Activated CD4-positive, alpha-beta T cell treated with anti-CD3 and anti-CD28 coated beads for 36 hours (primary cell): ENCODE data around the gene PCCA. TPM values are rescaled to one million over a fixed set of nuclear protein-coding genes. Genes with fewer than 3 reads are reported as not detected.

Experiments used
- ATAC-seq: fragments of 200-7000 bp; cut with Tn5 transposase; one replicate; pipeline ENCODE4 v1.10.0; 2021; ENCODE audit warnings: mild to moderate bottlenecking, moderate library complexity
- CTCF ChIA-PET: fragments of 350-600 bp; sonication (Branson Sonifier 250); formaldehyde crosslinking; loops from one replicate; lab custom pipeline; 2021; ENCODE audit warnings: antibody characterized with exemption; lab: Charles Lee
- POLR2A ChIA-PET: fragments of 350-600 bp; sonication (Branson Sonifier 250); formaldehyde crosslinking; loops from one replicate; lab custom pipeline; 2021; ENCODE audit warnings: antibody characterized with exemption, inconsistent platforms; lab: Charles Lee
- DNase-seq: peaks from one replicate; pipeline ENCODE4 v3.0.0-alpha.2; 2020
- H3K27ac Mint-ChIP-seq: one replicate; pipeline ENCODE4 v1.8.0; 2021; ENCODE audit warnings: mixed read lengths
- H3K27me3 Mint-ChIP-seq: one replicate; pipeline ENCODE4 v1.8.0; 2021; ENCODE audit warnings: mixed read lengths
- H3K36me3 Mint-ChIP-seq: one replicate; pipeline ENCODE4 v1.8.0; 2021; ENCODE audit warnings: low read depth, mixed read lengths
- H3K4me1 Mint-ChIP-seq: one replicate; pipeline ENCODE4 v1.8.0; 2021; ENCODE audit warnings: mixed read lengths
- H3K4me3 Mint-ChIP-seq: one replicate; pipeline ENCODE4 v1.8.0; 2021; ENCODE audit warnings: mild to moderate bottlenecking, moderate library complexity, mixed read lengths
- H3K9me3 Mint-ChIP-seq: one replicate; pipeline ENCODE4 v1.8.0; 2021; ENCODE audit warnings: low read depth, mixed read lengths
- intact Hi-C, 2 experiments: fragments of 100-400 bp; cut with DNase I in 1 of 2; cut with micrococcal nuclease in 1 of 2; formaldehyde crosslinking; loops; one replicate each; pipeline versions ENCODE4 v1.14.2 to v1.15.1; 2022 to 2024; cut with DNase I, micrococcal nuclease
- total RNA-seq, 2 experiments: library from RNA; stranded (reverse); gene quantifications; one replicate each; pipeline ENCODE4 v1.2.3, GENCODE V29; 2021

The PCCA gene
- total RNA-seq, 2 experiments from 2014 or later, result 5.8 to 7.3 TPM

- CTCF ChIA-PET, result interaction anchor here (0.6 to 1.5 kb wide), 2 partner anchors 23 to 45 kb away, joined by 3 read pairs; no protein-coding TSS in a partner anchor
- H3K27ac Mint-ChIP-seq, result no peak overlapping the region
- DNase-seq (no peak), ATAC-seq (no peak)
- POLR2A ChIA-PET, result no interaction called here
- no peak overlapping the region for H3K4me3 Mint-ChIP-seq
- H3K36me3 Mint-ChIP-seq, result no peaks in the 10 kb centered on the region
- intact Hi-C loops, result no loop called here
- no peaks in the 10 kb centered on the region for H3K27me3 Mint-ChIP-seq
- peaks cover 2% of the 10 kb centered on the region for H3K9me3 Mint-ChIP-seq
- no peaks in the 10 kb centered on the region for H3K4me1 Mint-ChIP-seq
These were observed 259.1 kb downstream of the PCCA start for GRCh38 chr13:100347968-100348367.

- Mint-ChIP-seq H3K36me3 (no peaks in the 10 kb centered on the region), H3K27ac (no peak overlapping the region), H3K4me3 (no peak overlapping the region), H3K27me3 (no peaks in the 10 kb centered on the region), H3K4me1 (no peaks in the 10 kb centered on the region), H3K9me3 (peaks cover 2% of the 10 kb centered on the region)
- CTCF ChIA-PET, result no interaction called here
- POLR2A ChIA-PET, result no interaction called here
- no peak for DNase-seq
- no peak for ATAC-seq
- intact Hi-C loops, result no loop called here
These were observed 260.7 kb downstream of the PCCA start for GRCh38 chr13:100349594-100349993.

- Mint-ChIP-seq H3K4me3 (no peak overlapping the region), H3K4me1 (no peaks in the 10 kb centered on the region), H3K36me3 (no peaks in the 10 kb centered on the region), H3K27me3 (no peaks in the 10 kb centered on the region), H3K9me3 (peaks cover 2% of the 10 kb centered on the region), H3K27ac (no peak overlapping the region)
- POLR2A ChIA-PET, result no interaction called here
- DNase-seq (no peak), ATAC-seq (no peak)
- CTCF ChIA-PET, result interaction anchor here (1.1 kb wide), 1 partner anchor 165 kb away, joined by 4 read pairs; no protein-coding TSS in a partner anchor
- intact Hi-C loops, result no loop called here
These were observed 261.7 kb downstream of the PCCA start for GRCh38 chr13:100350601-100351000.

- H3K27me3 Mint-ChIP-seq, result no peaks in the 10 kb centered on the region
These were observed 267.5 kb downstream of the PCCA start for GRCh38 chr13:100356426-100356825.

GRCh38 chr13:100356889-100357288, 268.0 kb downstream of the PCCA start:
- no peaks in the 10 kb centered on the region for H3K27me3 Mint-ChIP-seq
- intact Hi-C loops, result no loop called here
- ChIA-PET CTCF (no interaction called here), POLR2A (no interaction called here)
- no peaks in the 10 kb centered on the region for H3K4me1 Mint-ChIP-seq
- H3K9me3 Mint-ChIP-seq, result no peaks in the 10 kb centered on the region
- no peak for DNase-seq
- no peak overlapping the region for H3K27ac Mint-ChIP-seq
- no peaks in the 10 kb centered on the region for H3K36me3 Mint-ChIP-seq
- H3K4me3 Mint-ChIP-seq, result no peak overlapping the region
- ATAC-seq, result no peak

More at GRCh38 chr13:100356426-100356825, 267.5 kb downstream of the PCCA start:
- ChIA-PET POLR2A (no interaction called here), CTCF (no interaction called here)
- no peak for DNase-seq
- Mint-ChIP-seq H3K9me3 (no peaks in the 10 kb centered on the region), H3K4me1 (no peaks in the 10 kb centered on the region), H3K36me3 (no peaks in the 10 kb centered on the region), H3K27ac (no peak overlapping the region), H3K4me3 (no peak overlapping the region)
- intact Hi-C loops, result no loop called here
- ATAC-seq, result no peak

GRCh38 chr13:100357764-100358163, 268.9 kb downstream of the PCCA start:
- DNase-seq (no peak), ATAC-seq (no peak)
- H3K27ac Mint-ChIP-seq, result no peak overlapping the region
- H3K36me3 Mint-ChIP-seq, result no peaks in the 10 kb centered on the region
- H3K4me1 Mint-ChIP-seq, result no peaks in the 10 kb centered on the region
- ChIA-PET POLR2A (no interaction called here), CTCF (interaction anchor here (0.8 kb wide), 1 partner anchor 66 kb away, joined by 3 read pairs; no protein-coding TSS in a partner anchor)
- H3K9me3 Mint-ChIP-seq, result no peaks in the 10 kb centered on the region
- H3K27me3 Mint-ChIP-seq, result no peaks in the 10 kb centered on the region
- intact Hi-C loops, result no loop called here
- no peak overlapping the region for H3K4me3 Mint-ChIP-seq

- H3K36me3 Mint-ChIP-seq, result no peaks in the 10 kb centered on the region
- peaks cover 3% of the 10 kb centered on the region for H3K4me1 Mint-ChIP-seq
- ATAC-seq (no peak), DNase-seq (no peak)
- H3K27ac Mint-ChIP-seq, result no peak overlapping the region
- no peaks in the 10 kb centered on the region for H3K9me3 Mint-ChIP-seq
- intact Hi-C loops, result no loop called here
- ChIA-PET CTCF (no interaction called here), POLR2A (no interaction called here)
- H3K27me3 Mint-ChIP-seq, result no peaks in the 10 kb centered on the region
- no peak overlapping the region for H3K4me3 Mint-ChIP-seq
These were observed 272.6 kb downstream of the PCCA start for GRCh38 chr13:100361504-100361903.

GRCh38 chr13:100362371-100362770, 273.5 kb downstream of the PCCA start:
- H3K36me3 Mint-ChIP-seq, result no peaks in the 10 kb centered on the region
- CTCF ChIA-PET, result no interaction called here
- no peak overlapping the region for H3K4me3 Mint-ChIP-seq
- DNase-seq (no peak), ATAC-seq (no peak)
- no peaks in the 10 kb centered on the region for H3K27me3 Mint-ChIP-seq
- intact Hi-C loops, result no loop called here
- POLR2A ChIA-PET, result no interaction called here
- H3K9me3 Mint-ChIP-seq, result no peaks in the 10 kb centered on the region
- H3K4me1 Mint-ChIP-seq, result peaks cover 3% of the 10 kb centered on the region
- no peak overlapping the region for H3K27ac Mint-ChIP-seq

GRCh38 chr13:100362781-100363180, 273.9 kb downstream of the PCCA start:
- CTCF ChIA-PET, result no interaction called here

GRCh38 chr13:100363285-100363711, 274.4 kb downstream of the PCCA start:
- no peaks in the 10 kb centered on the region for H3K36me3 Mint-ChIP-seq
- no peak overlapping the region for H3K27ac Mint-ChIP-seq
- peaks cover 3% of the 10 kb centered on the region for H3K4me1 Mint-ChIP-seq
- POLR2A ChIA-PET, result no interaction called here
- intact Hi-C loops, result no loop called here
- ATAC-seq (no peak), DNase-seq (no peak)
- H3K9me3 Mint-ChIP-seq, result no peaks in the 10 kb centered on the region
- no peak overlapping the region for H3K4me3 Mint-ChIP-seq
- CTCF ChIA-PET, result no interaction called here
- no peaks in the 10 kb centered on the region for H3K27me3 Mint-ChIP-seq

More at GRCh38 chr13:100362781-100363180, 273.9 kb downstream of the PCCA start:
- ATAC-seq (no peak), DNase-seq (no peak)
- H3K9me3 Mint-ChIP-seq, result no peaks in the 10 kb centered on the region
- H3K36me3 Mint-ChIP-seq, result no peaks in the 10 kb centered on the region
- peaks cover 3% of the 10 kb centered on the region for H3K4me1 Mint-ChIP-seq
- POLR2A ChIA-PET, result no interaction called here
- no peak overlapping the region for H3K27ac Mint-ChIP-seq
- H3K4me3 Mint-ChIP-seq, result no peak overlapping the region
- intact Hi-C loops, result no loop called here
- no peaks in the 10 kb centered on the region for H3K27me3 Mint-ChIP-seq

- ATAC-seq (no peak), DNase-seq (no peak)
- CTCF ChIA-PET, result no interaction called here
- no peaks in the 10 kb centered on the region for H3K9me3 Mint-ChIP-seq
- POLR2A ChIA-PET, result no interaction called here
- intact Hi-C loops, result no loop called here
- H3K27me3 Mint-ChIP-seq, result no peaks in the 10 kb centered on the region
- peaks cover 4% of the 10 kb centered on the region for H3K36me3 Mint-ChIP-seq
- peaks cover 3% of the 10 kb centered on the region for H3K4me1 Mint-ChIP-seq
- H3K4me3 Mint-ChIP-seq, result no peak overlapping the region
- no peak overlapping the region for H3K27ac Mint-ChIP-seq
These were observed 275.0 kb downstream of the PCCA start for GRCh38 chr13:100363874-100364273.

GRCh38 chr13:100364591-100364990, 275.7 kb downstream of the PCCA start:
- ChIA-PET CTCF (interaction anchor here (1.1 kb wide), 1 partner anchor 51 kb away, joined by 4 read pairs; no protein-coding TSS in a partner anchor), POLR2A (no interaction called here)
- intact Hi-C loops, result no loop called here
- ATAC-seq, result no peak
- Mint-ChIP-seq H3K4me3 (no peak overlapping the region), H3K9me3 (no peaks in the 10 kb centered on the region), H3K27me3 (no peaks in the 10 kb centered on the region), H3K27ac (no peak overlapping the region), H3K36me3 (peaks cover 4% of the 10 kb centered on the region), H3K4me1 (peaks cover 7% of the 10 kb centered on the region)
- no peak for DNase-seq
